ENCODE data around the gene NCOA7.

Gene NCOA7

DNA sequence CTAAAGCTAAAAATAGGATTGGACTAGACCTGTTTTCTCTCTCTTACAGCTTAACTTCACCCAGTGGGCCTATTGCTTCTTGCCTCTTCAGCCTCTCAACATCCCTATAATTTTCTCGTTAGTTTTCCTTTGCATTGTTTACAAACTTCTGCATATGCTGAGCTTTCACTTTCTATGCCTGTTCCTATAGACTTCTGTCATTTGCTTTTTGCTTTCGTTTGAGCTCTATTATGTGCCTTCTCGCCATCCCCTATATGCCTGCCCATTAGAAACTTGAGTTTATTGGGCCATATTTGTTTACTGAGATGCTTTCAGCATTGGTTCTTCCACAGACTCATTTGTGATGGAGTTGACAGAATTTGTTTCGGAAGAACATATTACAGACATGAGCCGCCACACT, 40.9 kb downstream of the NCOA7 start:
- H3K36me3 ChIP-seq (ENCODE audit: insufficient read depth, low read length): no peaks in the 10 kb centered on the region
- no peak overlapping the region for H3K9ac ChIP-seq (ENCODE audit: low read depth, low read length)
- 89% methylated on average over 5 of the region's 5 CpGs for WGBS
- H3K4me3 ChIP-seq (ENCODE audit: low read length): no peak overlapping the region
- H3K4me1 ChIP-seq (ENCODE audit: insufficient read depth, low read length): peaks cover 9% of the 10 kb centered on the region; the same call in 1 of the 2 replicates
- no peak overlapping the region for H3K27ac ChIP-seq (ENCODE audit: low read depth, low read length)
- no peaks in the 10 kb centered on the region for H3K9me3 ChIP-seq (ENCODE audit: insufficient read depth, low read depth, low read length)
- no peaks in the 10 kb centered on the region for H3K27me3 ChIP-seq (ENCODE audit: insufficient read depth, low read length)

DNA sequence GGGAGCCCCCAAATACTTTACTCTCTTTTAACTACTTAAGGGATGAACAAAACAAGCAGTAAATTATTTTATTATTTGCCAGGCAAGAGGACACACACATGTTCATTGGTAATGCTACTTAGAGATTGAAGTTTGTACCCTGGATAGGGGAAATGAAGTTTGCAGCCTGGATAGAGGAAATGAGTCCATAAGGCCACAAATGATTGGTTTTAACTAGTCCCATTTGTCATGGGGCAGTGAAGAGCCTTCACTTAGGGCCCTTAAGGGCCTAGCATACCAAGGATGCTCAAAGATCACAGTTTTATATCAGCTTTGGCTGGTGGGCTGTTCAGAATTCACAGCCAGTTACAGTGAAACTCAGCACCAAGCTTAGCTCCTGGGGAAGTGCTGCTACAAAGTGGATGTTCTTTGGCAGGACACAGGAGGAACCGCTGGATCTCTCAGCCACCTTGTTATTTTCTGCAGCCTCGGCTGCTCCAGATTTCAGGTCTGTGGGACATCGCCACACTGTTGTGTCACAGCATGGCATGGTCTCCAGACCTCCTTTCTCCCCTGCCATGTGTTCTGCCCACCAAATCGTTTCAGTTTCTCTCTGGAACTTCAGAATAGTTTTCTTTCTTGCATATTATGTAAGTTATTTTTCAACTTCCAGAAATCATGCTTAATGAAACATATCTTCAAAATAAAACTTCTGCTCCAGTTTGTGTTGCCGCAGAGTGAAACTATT, 41.8 kb downstream of the NCOA7 start:
- H3K4me3 ChIP-seq (ENCODE audit: low read length): no peak overlapping the region
- H3K4me1 ChIP-seq (ENCODE audit: insufficient read depth, low read length): peaks cover 9% of the 10 kb centered on the region; the same call in 1 of the 2 replicates
- no peak overlapping the region for H3K27ac ChIP-seq (ENCODE audit: low read depth, low read length)

DNA sequence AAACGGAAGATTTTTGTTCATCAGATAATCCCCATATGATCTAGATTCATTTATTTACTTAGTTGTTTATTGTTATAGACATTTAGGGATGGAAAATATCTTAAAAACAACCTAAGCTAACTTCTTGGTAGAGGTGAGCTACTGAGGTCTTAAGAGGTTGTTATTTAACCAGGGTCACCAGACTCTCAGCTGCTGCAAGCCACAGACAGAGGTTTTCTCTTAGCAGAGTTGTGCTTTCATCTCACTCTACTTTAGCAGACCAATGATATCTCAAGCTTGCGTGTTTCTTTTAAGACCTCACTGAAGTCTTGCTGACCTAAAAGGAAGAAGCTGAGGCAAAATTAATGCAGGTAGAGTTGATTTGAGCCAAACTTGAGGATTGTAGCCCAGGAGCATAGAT, 43.6 kb downstream of the NCOA7 start:
- no peak overlapping the region for H3K4me3 ChIP-seq (ENCODE audit: low read length)
- 91% methylated on average over 1 of the region's 2 CpGs for WGBS

More for the DNA sequence above, 41.8 kb downstream of the NCOA7 start:
- no peaks in the 10 kb centered on the region for H3K9me3 ChIP-seq (ENCODE audit: insufficient read depth, low read depth, low read length)
- H3K27me3 ChIP-seq (ENCODE audit: insufficient read depth, low read length): no peaks in the 10 kb centered on the region
- H3K9ac ChIP-seq (ENCODE audit: low read depth, low read length): no peak overlapping the region
- no peaks in the 10 kb centered on the region for H3K36me3 ChIP-seq (ENCODE audit: insufficient read depth, low read length)
- WGBS: 87% methylated on average over 5 of the region's 5 CpGs

DNA sequence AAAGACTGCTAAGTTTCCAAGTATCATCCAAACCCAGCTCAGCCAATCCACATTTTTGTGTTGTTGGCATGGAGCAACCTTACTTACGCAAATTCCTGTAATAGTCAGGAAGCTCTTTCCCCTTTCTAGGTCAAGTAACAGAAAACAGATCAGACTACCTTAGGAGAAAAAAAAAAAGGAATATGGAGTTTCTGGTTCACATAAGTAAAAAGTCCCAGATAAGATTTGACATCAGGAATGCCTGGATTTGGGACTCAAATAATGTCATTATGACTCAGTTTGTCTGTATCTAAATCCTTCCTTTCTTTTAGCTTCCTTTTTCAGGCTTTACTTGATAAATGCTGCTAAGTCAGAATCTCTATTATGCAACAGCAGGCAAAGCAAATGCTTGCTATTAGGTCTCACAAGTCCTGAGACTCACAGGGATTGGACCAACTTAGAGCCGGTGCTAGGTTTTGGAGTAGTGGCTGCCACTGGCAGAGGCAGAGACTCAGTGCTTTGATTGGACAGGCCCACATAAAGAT, 44.5 kb downstream of the NCOA7 start:
- no peaks in the 10 kb centered on the region for H3K36me3 ChIP-seq (ENCODE audit: insufficient read depth, low read length)
- 91% methylated on average over 1 of the region's 2 CpGs for WGBS
- no peak overlapping the region for H3K4me3 ChIP-seq (ENCODE audit: low read length)
- no peak overlapping the region for H3K27ac ChIP-seq (ENCODE audit: low read depth, low read length)
- peaks cover 9% of the 10 kb centered on the region; the same call in 1 of the 2 replicates for H3K4me1 ChIP-seq (ENCODE audit: insufficient read depth, low read length)
- H3K9ac ChIP-seq (ENCODE audit: low read depth, low read length): no peak overlapping the region
- no peaks in the 10 kb centered on the region for H3K9me3 ChIP-seq (ENCODE audit: insufficient read depth, low read depth, low read length)
- no peaks in the 10 kb centered on the region for H3K27me3 ChIP-seq (ENCODE audit: insufficient read depth, low read length)

More for the DNA sequence above, 43.6 kb downstream of the NCOA7 start:
- Histone ChIP-seq H3K4me1 (ENCODE audit: insufficient read depth, low read length) (peaks cover 9% of the 10 kb centered on the region; the same call in 1 of the 2 replicates), H3K9ac (ENCODE audit: low read depth, low read length) (no peak overlapping the region), H3K27me3 (ENCODE audit: insufficient read depth, low read length) (no peaks in the 10 kb centered on the region), H3K36me3 (ENCODE audit: insufficient read depth, low read length) (no peaks in the 10 kb centered on the region), H3K27ac (ENCODE audit: low read depth, low read length) (no peak overlapping the region), H3K9me3 (ENCODE audit: insufficient read depth, low read depth, low read length) (no peaks in the 10 kb centered on the region)

DNA sequence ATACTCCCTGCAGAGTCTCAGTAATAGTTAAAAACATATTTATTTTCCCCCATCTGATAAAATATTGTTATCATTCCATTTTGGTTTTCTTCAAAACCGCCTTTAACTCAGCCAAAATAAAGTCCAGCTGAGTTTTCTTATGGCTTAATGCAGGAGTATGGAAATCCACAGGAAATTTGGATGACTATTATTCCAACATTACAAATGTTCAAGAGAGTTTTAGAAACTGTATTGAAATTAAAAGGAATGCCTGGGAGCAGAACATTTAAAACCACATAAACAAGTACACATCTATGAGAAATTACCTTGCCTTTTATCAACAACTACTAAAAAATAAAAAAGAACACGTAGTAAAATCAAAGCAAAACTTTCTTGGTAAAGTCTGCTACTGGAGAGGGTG, 45.7 kb downstream of the NCOA7 start:
- 91% methylated on average over 1 of the region's 2 CpGs for WGBS
- H3K36me3 ChIP-seq (ENCODE audit: insufficient read depth, low read length): no peaks in the 10 kb centered on the region
- no peak overlapping the region for H3K9ac ChIP-seq (ENCODE audit: low read depth, low read length)
- H3K27me3 ChIP-seq (ENCODE audit: insufficient read depth, low read length): no peaks in the 10 kb centered on the region
- H3K27ac ChIP-seq (ENCODE audit: low read depth, low read length): no peak overlapping the region
- H3K4me1 ChIP-seq (ENCODE audit: insufficient read depth, low read length): peaks cover 9% of the 10 kb centered on the region; the same call in 1 of the 2 replicates
- no peak overlapping the region for H3K4me3 ChIP-seq (ENCODE audit: low read length)
- no peaks in the 10 kb centered on the region for H3K9me3 ChIP-seq (ENCODE audit: insufficient read depth, low read depth, low read length)

DNA sequence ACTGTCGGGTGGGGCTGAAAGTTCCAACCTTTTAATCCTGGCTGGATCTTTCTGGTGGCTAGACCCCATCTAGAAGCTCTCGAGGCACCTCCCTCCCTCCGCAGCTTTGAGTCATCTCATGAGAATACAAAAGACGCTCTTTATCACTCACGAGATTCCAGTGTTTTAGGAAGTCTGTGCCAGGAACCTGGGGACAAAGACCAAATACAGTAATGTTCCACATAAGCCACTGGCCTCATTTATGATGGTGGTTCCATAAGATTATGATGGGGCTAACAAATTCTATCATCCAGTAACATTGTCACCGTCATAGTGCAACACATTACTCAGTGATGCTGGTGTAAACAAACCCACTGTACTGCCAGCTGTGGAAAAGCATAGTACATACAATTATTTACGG, 48.7 kb downstream of the NCOA7 start:
- Histone ChIP-seq H3K36me3 (ENCODE audit: insufficient read depth, low read length) (no peaks in the 10 kb centered on the region), H3K9me3 (ENCODE audit: insufficient read depth, low read depth, low read length) (no peaks in the 10 kb centered on the region), H3K27ac (ENCODE audit: low read depth, low read length) (no peak overlapping the region), H3K27me3 (ENCODE audit: insufficient read depth, low read length) (no peaks in the 10 kb centered on the region), H3K4me3 (ENCODE audit: low read length) (no peak overlapping the region), H3K9ac (ENCODE audit: low read depth, low read length) (no peak overlapping the region), H3K4me1 (ENCODE audit: insufficient read depth, low read length) (peaks cover 2% of the 10 kb centered on the region; the same call in 1 of the 2 replicates)
- 92% methylated on average over 6 of the region's 7 CpGs for WGBS

DNA sequence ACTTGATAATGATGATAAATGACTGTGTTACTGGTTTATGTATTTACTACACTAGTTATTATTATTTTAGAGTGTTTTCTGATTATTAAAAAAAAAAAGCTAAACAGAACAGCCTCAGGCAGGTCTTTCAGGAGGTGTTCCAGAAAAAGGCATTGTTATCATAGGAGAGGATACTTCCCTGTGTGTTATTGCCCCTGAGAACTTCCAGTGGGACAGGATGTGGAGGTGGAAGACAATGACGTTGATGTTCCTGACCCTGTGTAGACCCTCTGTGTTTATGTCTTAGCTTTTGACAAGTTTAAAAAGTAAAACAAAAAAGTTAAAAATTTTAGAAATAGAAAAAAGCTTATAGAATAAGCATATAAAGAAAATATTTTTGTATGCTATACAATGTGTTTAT, 49.1 kb downstream of the NCOA7 start:
- Histone ChIP-seq H3K27me3 (ENCODE audit: insufficient read depth, low read length) (no peaks in the 10 kb centered on the region), H3K4me1 (ENCODE audit: insufficient read depth, low read length) (peaks cover under 1% of the 10 kb centered on the region), H3K36me3 (ENCODE audit: insufficient read depth, low read length) (no peaks in the 10 kb centered on the region), H3K9ac (ENCODE audit: low read depth, low read length) (no peak overlapping the region), H3K4me3 (ENCODE audit: low read length) (no peak overlapping the region), H3K9me3 (ENCODE audit: insufficient read depth, low read depth, low read length) (no peaks in the 10 kb centered on the region), H3K27ac (ENCODE audit: low read depth, low read length) (no peak overlapping the region)
- whole genome bisulfite sequencing: 100% methylated on average over 1 of the region's 1 CpG

DNA sequence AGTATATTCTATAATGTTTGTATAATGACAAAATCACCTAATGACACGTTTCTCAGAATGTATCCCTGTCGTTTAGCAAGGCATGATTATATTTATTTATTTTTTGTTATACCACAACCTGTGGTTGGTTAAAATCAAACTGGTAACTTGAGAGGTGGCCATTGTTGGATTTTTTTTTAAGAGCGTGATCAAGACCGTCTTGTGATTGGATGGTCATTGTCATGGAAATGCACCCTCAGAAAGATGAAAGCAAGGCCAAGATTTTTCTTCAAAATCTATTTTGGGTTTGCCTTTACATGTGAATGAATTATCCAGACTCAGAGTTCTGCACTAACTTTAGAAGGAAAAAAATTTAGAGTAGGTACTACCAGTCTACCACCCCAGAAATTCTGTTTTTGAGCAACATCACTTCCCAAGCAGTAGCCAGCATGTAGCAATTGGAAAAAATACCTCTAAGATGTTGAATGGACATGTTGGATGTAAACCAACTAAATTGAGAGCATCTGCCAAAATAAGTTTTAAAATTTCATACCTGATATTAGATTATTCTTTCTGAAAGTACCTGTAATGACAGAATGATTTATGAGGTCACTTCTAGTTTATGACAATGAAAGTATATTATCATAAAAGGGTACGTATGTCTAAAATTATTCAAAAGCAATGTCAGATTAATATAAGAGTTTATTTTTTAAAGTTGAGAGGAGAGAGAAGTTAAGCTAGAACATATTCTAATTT, 50.8 kb downstream of the NCOA7 start:
- Histone ChIP-seq H3K27me3 (ENCODE audit: insufficient read depth, low read length) (no peaks in the 10 kb centered on the region), H3K9ac (ENCODE audit: low read depth, low read length) (no peak overlapping the region), H3K9me3 (ENCODE audit: insufficient read depth, low read depth, low read length) (no peaks in the 10 kb centered on the region), H3K27ac (ENCODE audit: low read depth, low read length) (no peak overlapping the region), H3K4me1 (ENCODE audit: insufficient read depth, low read length) (peaks cover 5% of the 10 kb centered on the region; the same call in 1 of the 2 replicates), H3K4me3 (ENCODE audit: low read length) (no peak overlapping the region), H3K36me3 (ENCODE audit: insufficient read depth, low read length) (no peaks in the 10 kb centered on the region)
- 91% methylated on average over 2 of the region's 5 CpGs for WGBS

DNA sequence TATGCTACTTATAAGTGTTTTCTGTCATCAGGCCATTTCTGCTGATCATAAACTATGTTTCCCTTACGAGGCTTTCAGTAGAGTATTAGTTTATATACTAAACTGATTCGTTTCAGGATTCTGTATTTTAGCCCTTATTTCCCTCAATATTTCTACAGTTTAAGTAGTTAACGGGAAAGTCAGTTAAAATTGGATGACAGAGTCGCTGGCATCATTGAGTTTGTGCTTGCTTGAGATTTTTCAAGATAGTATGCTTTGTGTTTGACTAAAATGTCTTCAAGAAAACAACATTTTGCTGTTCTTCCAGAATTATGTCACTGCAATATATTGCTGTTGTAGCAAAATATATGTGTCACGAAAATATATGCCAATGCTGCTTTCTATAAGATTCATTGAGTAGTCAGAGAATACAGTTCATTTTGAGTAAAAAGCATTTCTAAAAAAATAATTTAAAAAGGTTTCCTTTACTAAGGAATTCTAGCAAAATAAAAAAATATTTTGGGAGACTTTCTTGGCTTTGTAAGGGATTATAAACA, 51.4 kb downstream of the NCOA7 start:
- no peak overlapping the region for H3K4me3 ChIP-seq (ENCODE audit: low read length)
- H3K9ac ChIP-seq (ENCODE audit: low read depth, low read length): no peak overlapping the region
- H3K36me3 ChIP-seq (ENCODE audit: insufficient read depth, low read length): no peaks in the 10 kb centered on the region
- no peaks in the 10 kb centered on the region for H3K27me3 ChIP-seq (ENCODE audit: insufficient read depth, low read length)
- WGBS: 98% methylated on average over 4 of the region's 5 CpGs
- no peak overlapping the region for H3K27ac ChIP-seq (ENCODE audit: low read depth, low read length)
- peaks cover 5% of the 10 kb centered on the region; the same call in 1 of the 2 replicates for H3K4me1 ChIP-seq (ENCODE audit: insufficient read depth, low read length)
- H3K9me3 ChIP-seq (ENCODE audit: insufficient read depth, low read depth, low read length): no peaks in the 10 kb centered on the region

DNA sequence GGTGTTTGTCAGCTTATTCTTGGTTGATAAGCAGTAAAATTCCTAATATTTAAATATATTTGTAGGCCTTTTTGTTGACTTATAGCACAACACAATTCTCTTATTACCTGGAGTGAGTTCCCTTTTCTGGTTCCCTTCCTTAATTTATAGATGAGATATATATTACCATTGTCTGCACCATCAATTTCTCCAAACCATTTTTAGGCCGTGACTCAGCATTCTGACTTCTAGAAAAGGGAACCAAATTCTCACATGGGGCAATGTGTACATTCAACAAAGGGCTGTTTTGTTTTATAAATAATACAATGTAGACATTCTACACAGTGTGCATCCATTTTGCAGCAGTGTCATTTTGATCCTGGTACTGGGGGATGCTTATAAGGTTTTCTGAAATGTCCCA, 52.8 kb downstream of the NCOA7 start:
- H3K9ac ChIP-seq (ENCODE audit: low read depth, low read length): no peak overlapping the region
- WGBS: no CpG with 5 or more reads among the region's 1 CpG
- no peaks in the 10 kb centered on the region for H3K27me3 ChIP-seq (ENCODE audit: insufficient read depth, low read length)
- H3K27ac ChIP-seq (ENCODE audit: low read depth, low read length): no peak overlapping the region
- no peaks in the 10 kb centered on the region for H3K36me3 ChIP-seq (ENCODE audit: insufficient read depth, low read length)
- H3K4me3 ChIP-seq (ENCODE audit: low read length): no peak overlapping the region
- peaks cover 5% of the 10 kb centered on the region; the same call in 1 of the 2 replicates for H3K4me1 ChIP-seq (ENCODE audit: insufficient read depth, low read length)
- H3K9me3 ChIP-seq (ENCODE audit: insufficient read depth, low read depth, low read length): no peaks in the 10 kb centered on the region

DNA sequence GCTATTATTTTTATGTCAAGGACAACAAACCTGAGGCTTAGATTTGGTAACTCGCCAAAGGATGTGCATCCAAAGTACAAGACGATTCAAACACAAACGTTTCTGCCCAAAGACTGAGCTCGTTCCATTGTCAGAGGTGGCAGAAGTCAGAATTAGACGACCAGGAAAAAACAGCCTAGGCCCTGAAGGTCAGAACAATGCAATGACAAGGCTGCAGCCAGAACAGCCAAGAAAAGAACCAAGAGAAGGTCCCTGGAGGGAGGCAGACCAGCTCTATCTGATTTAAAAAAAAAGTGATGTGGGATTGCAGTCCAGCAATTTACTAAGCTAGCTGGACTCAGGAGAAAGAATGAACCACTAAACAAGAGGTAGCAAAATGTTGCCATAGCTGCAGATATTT, 54.2 kb downstream of the NCOA7 start:
- H3K27ac ChIP-seq (ENCODE audit: low read depth, low read length): no peak overlapping the region
- H3K9ac ChIP-seq (ENCODE audit: low read depth, low read length): no peak overlapping the region
- H3K9me3 ChIP-seq (ENCODE audit: insufficient read depth, low read depth, low read length): no peaks in the 10 kb centered on the region
- WGBS: 87% methylated on average over 5 of the region's 5 CpGs
- H3K36me3 ChIP-seq (ENCODE audit: insufficient read depth, low read length): no peaks in the 10 kb centered on the region
- no peak overlapping the region for H3K4me3 ChIP-seq (ENCODE audit: low read length)
- no peaks in the 10 kb centered on the region for H3K27me3 ChIP-seq (ENCODE audit: insufficient read depth, low read length)
- peaks cover 5% of the 10 kb centered on the region; the same call in 1 of the 2 replicates for H3K4me1 ChIP-seq (ENCODE audit: insufficient read depth, low read length)

Measured in HUES64 (cell line).